Natural killer cell (primary cell): Measurements from ENCODE around the gene ZSCAN22. TPM values are rescaled to one million over a fixed set of nuclear protein-coding genes. Genes with fewer than 3 reads are reported as not detected.
"Not testable (repeated sequence)": the region's sequence is repeated elsewhere in the genome, so short reads cannot be mapped to it uniquely, and the experiment has no call there.

Experiments used
- ATAC-seq, 3 donors: fragments of 150-1000 bp in 2 of 3; fragments of 200-7000 bp in 1 of 3; cut with Tn5 transposase; 1 replicate in 1 of 3; 2 replicates in 2 of 3; pipeline ENCODE4 v1.10.0; 2021; ENCODE audit warnings: mild to moderate bottlenecking in 2 of 3, moderate library complexity in 2 of 3
- DNase-seq, 2 donors: peaks; one replicate each; pipeline versions ENCODE4 v3.0.0 to v3.0.0-alpha.2; 2013 to 2021; ENCODE audit warnings: mixed read lengths in 1 of 2
- H3K27ac ChIP-seq: one replicate; pipeline ENCODE4 v1.5.1; 2013; ENCODE audit warnings: mild to moderate bottlenecking, low read length
- H3K27me3 ChIP-seq: one replicate; pipeline ENCODE4 v1.6.1; 2013; ENCODE audit warnings: low read length; ENCODE audit not compliant: control insufficient read depth, insufficient read depth
- H3K36me3 ChIP-seq: one replicate; pipeline ENCODE4 v1.6.1; 2013; ENCODE audit warnings: low read length; ENCODE audit not compliant: control insufficient read depth, insufficient read depth
- H3K4me1 ChIP-seq: one replicate; pipeline ENCODE4 v1.6.1; 2013; ENCODE audit warnings: low read length; ENCODE audit not compliant: control insufficient read depth, insufficient read depth
- H3K4me3 ChIP-seq: one replicate; pipeline ENCODE4 v1.5.1; 2013; ENCODE audit warnings: low read length
- H3K9me3 ChIP-seq: one replicate; pipeline ENCODE4 v1.6.1; 2013; ENCODE audit warnings: low read length; ENCODE audit not compliant: control insufficient read depth, insufficient read depth
- H3K27ac Mint-ChIP-seq, 2 donors: one replicate each; pipeline ENCODE4 v1.8.0; 2022; ENCODE audit warnings: mild to moderate bottlenecking in 2 of 2, mixed read lengths in 2 of 2, moderate library complexity in 1 of 2
- H3K27me3 Mint-ChIP-seq, 2 donors: one replicate each; pipeline ENCODE4 v1.8.0; 2022; ENCODE audit warnings: low read depth in 2 of 2, mixed read lengths in 2 of 2
- H3K36me3 Mint-ChIP-seq: one replicate; pipeline ENCODE4 v1.8.0; 2022; ENCODE audit warnings: mixed read lengths
- H3K4me1 Mint-ChIP-seq, 2 donors: one replicate each; pipeline ENCODE4 v1.8.0; 2022; ENCODE audit warnings: mixed read lengths in 2 of 2
- H3K4me3 Mint-ChIP-seq: one replicate; pipeline ENCODE4 v1.8.0; 2022; ENCODE audit warnings: mild to moderate bottlenecking, moderate library complexity, mixed read lengths
- H3K9me3 Mint-ChIP-seq, 2 donors: one replicate each; pipeline ENCODE4 v1.8.0; 2022; ENCODE audit warnings: mixed read lengths in 2 of 2
- WGBS: methylation state at CpG from one replicate; pipeline ENCODE4 v1.1.7; 2013; ENCODE audit warnings: missing lambda C conversion rate; ENCODE audit not compliant: insufficient coverage; 5-methylcytosine and 5-hydroxymethylcytosine counted together
- intact Hi-C: fragments of 100-400 bp; cut with micrococcal nuclease; formaldehyde crosslinking; loops from one replicate; pipeline ENCODE4 v1.14.2; 2022
- total RNA-seq, 4 donors: library from RNA; stranded (reverse); fragments of 120-200 nt in 1 of 4; gene quantifications; one replicate each; pipeline versions ENCODE4 v1.2.3 to v1.2.4, GENCODE V29; 2013 to 2022
- TF ChIP-seq, protein P1 (sequence below): fragments of 200-600 bp; IDR thresholded peaks from one replicate; pipeline ENCODE4 v1.8.0; 2022; ENCODE audit warnings: antibody characterized with exemption

ZSCAN22 gene
- total RNA-seq, 3 donors from 2014 or later (not counting 1 experiment from before 2014, with no cell fraction given), result 2.9 to 4.8 (median 3.2) TPM

DNA sequence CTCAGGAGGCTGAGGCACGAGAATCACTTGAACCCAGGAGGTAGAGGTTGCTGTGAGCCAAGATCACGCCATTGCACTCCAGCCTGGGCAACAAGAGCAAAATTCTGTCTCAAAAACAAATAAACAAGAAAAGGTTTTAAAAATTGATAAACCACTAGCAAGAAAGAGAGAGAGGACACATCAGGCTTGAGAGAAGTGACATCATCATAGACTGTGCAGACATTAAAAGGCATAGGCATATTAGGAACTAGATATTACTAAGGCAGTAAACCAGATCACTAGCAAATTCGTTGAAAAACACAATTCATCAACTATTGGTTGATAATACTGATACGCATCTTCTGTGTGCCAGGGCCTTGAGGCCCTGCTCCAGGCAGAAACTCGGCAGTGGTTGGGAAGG lies 18.8 kb downstream of the ZSCAN22 start:
- no peaks in the 10 kb centered on the region for H3K9me3 Mint-ChIP-seq
- H3K4me3 Mint-ChIP-seq, result peak overlapping the region; percentile 79
- intact Hi-C loops, result no loop called here
- peaks cover 0 to 24% of the 10 kb centered on the region in 2 donors for H3K27me3 Mint-ChIP-seq
- TF ChIP-seq, protein P1, sequence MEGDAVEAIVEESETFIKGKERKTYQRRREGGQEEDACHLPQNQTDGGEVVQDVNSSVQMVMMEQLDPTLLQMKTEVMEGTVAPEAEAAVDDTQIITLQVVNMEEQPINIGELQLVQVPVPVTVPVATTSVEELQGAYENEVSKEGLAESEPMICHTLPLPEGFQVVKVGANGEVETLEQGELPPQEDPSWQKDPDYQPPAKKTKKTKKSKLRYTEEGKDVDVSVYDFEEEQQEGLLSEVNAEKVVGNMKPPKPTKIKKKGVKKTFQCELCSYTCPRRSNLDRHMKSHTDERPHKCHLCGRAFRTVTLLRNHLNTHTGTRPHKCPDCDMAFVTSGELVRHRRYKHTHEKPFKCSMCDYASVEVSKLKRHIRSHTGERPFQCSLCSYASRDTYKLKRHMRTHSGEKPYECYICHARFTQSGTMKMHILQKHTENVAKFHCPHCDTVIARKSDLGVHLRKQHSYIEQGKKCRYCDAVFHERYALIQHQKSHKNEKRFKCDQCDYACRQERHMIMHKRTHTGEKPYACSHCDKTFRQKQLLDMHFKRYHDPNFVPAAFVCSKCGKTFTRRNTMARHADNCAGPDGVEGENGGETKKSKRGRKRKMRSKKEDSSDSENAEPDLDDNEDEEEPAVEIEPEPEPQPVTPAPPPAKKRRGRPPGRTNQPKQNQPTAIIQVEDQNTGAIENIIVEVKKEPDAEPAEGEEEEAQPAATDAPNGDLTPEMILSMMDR, result no peak
- Histone ChIP-seq H3K36me3 (no peaks in the 10 kb centered on the region), H3K4me1 (peaks cover 23% of the 10 kb centered on the region), H3K27me3 (no peaks in the 10 kb centered on the region), H3K9me3 (no peaks in the 10 kb centered on the region), H3K4me3 (no peak overlapping the region), H3K27ac (no peak overlapping the region)
- H3K4me1 Mint-ChIP-seq, result peaks cover 6 to 20% of the 10 kb centered on the region in 2 donors
- ATAC-seq, result no peak
- DNase-seq, result no peak
- no peaks in the 10 kb centered on the region for H3K36me3 Mint-ChIP-seq
- H3K27ac Mint-ChIP-seq, result peak overlapping the region in 1 of 2 donors; percentile 39
- WGBS, result 87% methylated on average over 4 of the region's 5 CpGs

DNA sequence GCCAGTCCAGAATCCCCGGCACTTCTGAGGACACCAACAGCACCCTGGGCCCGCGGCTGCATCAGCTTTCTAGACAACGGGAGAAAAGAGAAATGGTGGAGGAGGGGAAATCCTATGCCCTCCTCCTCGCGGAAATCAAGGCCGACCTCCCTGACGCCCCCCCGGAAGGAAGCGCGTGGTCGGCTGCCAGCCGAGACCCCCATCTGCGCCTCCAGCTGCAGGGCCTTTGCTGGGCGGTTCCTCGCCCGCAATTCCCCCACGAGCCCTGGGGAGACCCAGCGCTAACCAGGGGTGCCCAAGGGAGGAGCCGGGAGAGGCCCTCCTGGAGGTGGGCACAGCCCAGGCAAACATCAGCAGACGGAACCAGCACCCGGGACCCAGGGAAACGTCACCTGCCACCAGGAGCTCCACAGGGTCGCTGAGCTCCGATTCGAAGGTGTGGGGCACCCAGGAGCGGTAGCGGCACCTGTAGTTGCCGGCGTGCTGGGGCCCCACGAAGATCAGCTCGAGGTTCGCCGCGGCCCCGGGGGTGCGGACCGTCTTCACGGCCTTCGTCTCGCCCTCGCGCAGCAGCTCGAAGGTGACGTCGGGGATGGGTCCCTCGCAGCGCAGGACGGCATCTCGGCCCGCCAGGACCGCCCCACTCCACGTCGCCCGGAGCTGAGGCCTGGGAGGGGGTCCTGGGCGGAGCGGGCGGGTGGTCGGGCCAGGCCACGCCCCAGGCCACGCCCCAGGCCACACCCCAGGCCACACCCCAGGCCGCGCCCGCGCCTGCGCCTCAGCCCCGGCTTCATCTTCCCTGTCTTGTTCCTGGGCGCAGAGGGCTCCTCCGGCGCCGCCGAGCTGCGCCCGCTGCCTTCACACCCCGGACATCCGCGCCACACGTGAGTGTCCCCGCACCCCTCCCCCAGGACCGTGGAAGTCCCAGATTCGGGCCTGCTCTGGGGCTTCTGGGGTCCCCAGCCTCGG lies 20.5 kb downstream of the ZSCAN22 start:
- intact Hi-C loops, result no loop called here
- Mint-ChIP-seq H3K36me3 (no peaks in the 10 kb centered on the region), H3K27me3 (peaks cover 0 to 24% of the 10 kb centered on the region in 2 donors), H3K27ac (peak overlapping the region; percentile 14 to 80), H3K4me1 (peaks cover 6 to 15% of the 10 kb centered on the region in 2 donors), H3K4me3 (peak overlapping the region; percentile 90), H3K9me3 (no peaks in the 10 kb centered on the region)
- H3K9me3 ChIP-seq, result no peaks in the 10 kb centered on the region
- ATAC-seq, result peak; percentile 85 to 91 (median 86)
- H3K27ac ChIP-seq, result peak overlapping the region; percentile 65
- TF ChIP-seq, protein P1, result no peak
- no peaks in the 10 kb centered on the region for H3K27me3 ChIP-seq
- 2% methylated on average over 82 of the region's 82 CpGs for WGBS
- H3K36me3 ChIP-seq, result no peaks in the 10 kb centered on the region
- peak; percentile 34 to 81 for DNase-seq
- H3K4me1 ChIP-seq, result peaks cover 23% of the 10 kb centered on the region
- peak overlapping the region; percentile 62 for H3K4me3 ChIP-seq

DNA sequence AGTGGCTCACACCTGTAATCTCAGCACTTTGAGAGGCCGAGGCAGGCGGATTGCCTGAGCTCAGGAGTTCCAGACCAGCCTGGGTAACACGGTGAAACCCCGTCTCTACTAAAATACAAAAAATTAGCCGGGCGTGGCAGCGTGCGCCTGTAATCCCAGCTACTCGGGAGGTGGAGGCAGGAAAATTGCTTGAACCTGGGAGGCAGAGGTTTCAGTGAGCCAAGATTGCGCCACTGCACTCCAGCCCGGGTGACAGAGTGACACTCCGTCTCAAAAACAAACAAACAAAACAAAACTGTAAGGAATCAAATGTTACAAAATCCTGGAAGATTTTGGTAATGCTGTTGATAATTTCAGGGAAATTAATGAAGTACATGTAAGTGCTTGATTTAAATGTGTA lies 21.3 kb downstream of the ZSCAN22 start:
- H3K27me3 Mint-ChIP-seq, result peaks cover 0 to 27% of the 10 kb centered on the region in 2 donors
- H3K27me3 ChIP-seq, intact Hi-C loops, ATAC-seq, H3K9me3 Mint-ChIP-seq, H3K27ac ChIP-seq, H3K36me3 Mint-ChIP-seq, H3K9me3 ChIP-seq, DNase-seq, H3K36me3 ChIP-seq: not testable (repeated sequence)
- peaks cover 23% of the 10 kb centered on the region for H3K4me1 ChIP-seq
- WGBS, result 29% methylated on average over 10 of the region's 12 CpGs
- peak overlapping the region; percentile 14 to 80 for H3K27ac Mint-ChIP-seq
- peak overlapping the region; percentile 90 for H3K4me3 Mint-ChIP-seq
- H3K4me3 ChIP-seq, result peak overlapping the region; percentile 45
- H3K4me1 Mint-ChIP-seq, result peaks cover 6 to 15% of the 10 kb centered on the region in 2 donors

DNA sequence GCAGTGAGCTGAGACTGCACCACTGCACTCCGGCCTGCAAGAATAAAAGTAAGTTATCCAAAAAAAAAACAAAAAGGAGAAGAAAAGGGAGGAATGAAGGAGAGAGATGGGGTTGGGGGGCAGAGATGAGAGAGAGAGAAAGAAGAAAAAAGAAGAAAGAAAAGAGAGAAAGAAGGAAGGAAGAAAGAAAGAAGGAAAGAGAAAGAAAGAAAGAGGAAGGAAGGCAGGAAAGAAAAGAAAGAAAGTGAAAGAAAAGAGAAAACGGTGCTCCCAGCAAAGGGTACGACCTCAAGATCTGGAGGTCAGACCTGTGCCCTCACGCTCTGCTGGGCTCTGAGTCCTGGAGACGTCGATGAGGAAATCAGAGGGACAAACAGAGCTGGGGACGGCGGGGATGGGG lies 22.8 kb downstream of the ZSCAN22 start:
- Mint-ChIP-seq H3K9me3 (no peaks in the 10 kb centered on the region), H3K4me1 (peaks cover 6 to 15% of the 10 kb centered on the region in 2 donors), H3K4me3 (no peak overlapping the region), H3K27ac (no peak overlapping the region), H3K27me3 (peaks cover 0 to 29% of the 10 kb centered on the region in 2 donors), H3K36me3 (no peaks in the 10 kb centered on the region)
- Histone ChIP-seq H3K27me3 (no peaks in the 10 kb centered on the region), H3K4me3 (no peak overlapping the region), H3K4me1 (peaks cover 23% of the 10 kb centered on the region), H3K9me3 (no peaks in the 10 kb centered on the region), H3K36me3 (no peaks in the 10 kb centered on the region), H3K27ac (no peak overlapping the region)
- TF ChIP-seq, protein P1, result no peak
- DNase-seq (no peak), ATAC-seq (no peak)
- 73% methylated on average over 8 of the region's 8 CpGs for WGBS
- intact Hi-C loops, result no loop called here
